Suprapubic skin (tissue), 4 donors: ENCODE measurements around the gene C20orf202.

Experiments used
- POLR2A ChIP-seq, 2 donors: fragments of 450-650 bp; IDR thresholded peaks; one replicate each; pipeline ENCODE4 v1.6.1; 2017; ENCODE audit warnings: antibody characterized with exemption in 2 of 2, mild to moderate bottlenecking in 2 of 2, moderate library complexity in 2 of 2
- POLR2AphosphoS5 ChIP-seq, 3 donors: sonication (generic); formaldehyde crosslinking; IDR thresholded peaks; one replicate each; pipeline ENCODE4 v1.6.1; 2017; ENCODE audit warnings: antibody characterized with exemption in 3 of 3
- TF ChIP-seq, protein P1 (sequence below), 2 donors: fragments of 200-600 bp in 1 of 2; fragments of 450-650 bp in 1 of 2; sonication (generic) in 1 of 2; IDR thresholded peaks; one replicate each; pipeline ENCODE4 v1.5.1; 2016 to 2019; ENCODE audit warnings: antibody characterized with exemption in 2 of 2, mild to moderate bottlenecking in 1 of 2, moderate library complexity in 1 of 2

DNA sequence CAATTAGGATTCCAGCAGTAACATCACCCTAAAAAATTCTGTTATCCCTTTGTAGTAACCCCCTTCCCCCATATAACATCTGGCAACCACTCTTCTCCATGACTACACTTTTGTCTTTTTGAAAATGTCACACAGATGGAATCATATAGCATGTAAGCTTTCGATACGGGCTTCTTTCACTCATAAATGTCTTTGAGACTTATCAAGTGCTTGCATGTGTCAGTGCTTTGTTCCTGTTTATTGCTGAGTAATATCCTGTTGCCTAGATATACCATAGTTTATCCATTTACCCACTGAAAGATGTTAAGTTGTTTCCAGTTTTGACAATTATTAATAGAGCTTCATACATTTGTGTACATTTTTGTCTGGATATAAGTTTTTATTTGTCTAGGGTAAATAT, 52.4 kb downstream of the C20orf202 start:
- no peak for TF ChIP-seq POLR2A (IDR thresholded peaks at IDR 0.05)
- TF ChIP-seq, protein P1, sequence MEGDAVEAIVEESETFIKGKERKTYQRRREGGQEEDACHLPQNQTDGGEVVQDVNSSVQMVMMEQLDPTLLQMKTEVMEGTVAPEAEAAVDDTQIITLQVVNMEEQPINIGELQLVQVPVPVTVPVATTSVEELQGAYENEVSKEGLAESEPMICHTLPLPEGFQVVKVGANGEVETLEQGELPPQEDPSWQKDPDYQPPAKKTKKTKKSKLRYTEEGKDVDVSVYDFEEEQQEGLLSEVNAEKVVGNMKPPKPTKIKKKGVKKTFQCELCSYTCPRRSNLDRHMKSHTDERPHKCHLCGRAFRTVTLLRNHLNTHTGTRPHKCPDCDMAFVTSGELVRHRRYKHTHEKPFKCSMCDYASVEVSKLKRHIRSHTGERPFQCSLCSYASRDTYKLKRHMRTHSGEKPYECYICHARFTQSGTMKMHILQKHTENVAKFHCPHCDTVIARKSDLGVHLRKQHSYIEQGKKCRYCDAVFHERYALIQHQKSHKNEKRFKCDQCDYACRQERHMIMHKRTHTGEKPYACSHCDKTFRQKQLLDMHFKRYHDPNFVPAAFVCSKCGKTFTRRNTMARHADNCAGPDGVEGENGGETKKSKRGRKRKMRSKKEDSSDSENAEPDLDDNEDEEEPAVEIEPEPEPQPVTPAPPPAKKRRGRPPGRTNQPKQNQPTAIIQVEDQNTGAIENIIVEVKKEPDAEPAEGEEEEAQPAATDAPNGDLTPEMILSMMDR (IDR thresholded peaks at IDR 0.05): no peak
- no peak for TF ChIP-seq POLR2AphosphoS5 (IDR thresholded peaks at IDR 0.05)
